Right kidney (tissue), 1 donor: ENCODE data around the gene TSPAN31.

Experiments used
- DNase-seq: peaks from one replicate; pipeline ENCODE4 v3.0.0-alpha.2; 2016

Gene TSPAN31

DNA sequence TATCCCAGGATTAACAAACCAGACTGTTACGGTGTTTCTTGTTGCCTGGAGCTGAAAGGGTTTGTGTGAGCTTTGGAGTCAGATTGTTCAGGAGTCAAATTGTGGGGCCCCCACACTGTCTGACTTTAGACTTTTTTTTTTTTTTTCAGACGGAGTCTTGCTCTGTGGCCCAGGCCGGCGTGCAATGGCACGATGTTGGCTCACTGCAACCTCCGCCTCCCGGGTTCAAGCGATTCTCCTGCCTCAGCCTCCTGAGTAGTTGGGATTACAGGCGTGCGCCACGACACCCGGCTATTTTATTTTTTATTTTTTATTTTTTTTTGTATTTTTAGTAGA lies 38.6 kb downstream of the TSPAN31 start:
- no peak for DNase-seq

DNA sequence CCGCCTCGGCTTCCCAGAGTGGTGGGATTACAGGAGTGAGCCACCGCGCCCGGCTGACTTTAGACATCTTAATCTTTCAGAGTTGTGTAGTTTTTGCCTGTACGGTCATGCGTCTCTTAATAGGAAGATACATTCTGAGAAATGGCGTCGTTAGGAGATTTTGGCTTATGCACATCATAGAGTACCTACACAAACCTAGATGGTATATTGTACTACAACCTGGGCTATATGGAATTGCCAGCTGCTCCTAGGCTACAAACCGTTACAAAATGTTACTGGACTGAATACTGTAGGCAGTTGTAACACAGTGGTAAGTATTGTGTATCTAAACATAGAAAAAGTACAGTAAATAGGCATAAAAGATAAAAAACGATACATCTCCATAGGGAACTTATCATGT lies 39.0 kb downstream of the TSPAN31 start:
- no peak for DNase-seq

DNA sequence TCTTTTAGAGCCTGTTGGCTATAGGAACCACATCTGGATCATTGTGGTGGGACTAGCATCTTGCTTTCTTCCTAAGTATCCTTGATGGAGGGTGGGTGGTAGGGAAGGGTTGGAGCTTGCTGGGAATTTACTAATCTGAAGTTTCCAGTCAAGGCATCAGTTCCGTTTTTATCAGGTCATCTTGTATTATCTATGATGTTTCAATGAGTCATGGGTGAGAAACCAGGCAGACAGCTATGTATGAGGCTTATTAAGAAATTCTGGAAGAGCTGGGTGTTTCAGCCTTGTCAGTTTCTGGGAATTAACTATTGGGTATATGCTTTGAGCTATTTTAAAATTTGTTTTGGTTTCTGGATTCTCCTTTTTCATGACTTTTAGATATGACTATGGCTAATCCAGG lies 49.1 kb downstream of the TSPAN31 start:
- DNase-seq = no peak

DNA sequence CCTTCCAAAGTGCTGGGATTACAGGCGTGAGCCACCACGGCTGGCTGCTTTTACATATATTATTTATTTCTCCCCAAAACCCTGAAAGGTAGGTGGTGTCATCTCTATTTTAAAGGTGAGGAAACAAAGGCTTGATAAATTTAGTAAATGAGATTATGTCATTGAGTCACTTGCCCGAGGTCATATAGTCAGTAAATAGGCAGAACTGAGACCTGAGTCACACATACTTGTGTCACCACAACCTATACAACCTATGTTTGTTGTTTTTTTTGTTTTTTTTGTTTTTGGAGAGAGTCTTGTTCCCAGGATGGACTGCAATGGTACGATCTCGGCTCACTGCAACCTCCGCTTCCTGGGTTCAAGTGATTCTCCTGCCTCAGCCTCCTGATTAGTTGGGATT lies 50.5 kb downstream of the TSPAN31 start:
- DNase-seq = no peak

DNA sequence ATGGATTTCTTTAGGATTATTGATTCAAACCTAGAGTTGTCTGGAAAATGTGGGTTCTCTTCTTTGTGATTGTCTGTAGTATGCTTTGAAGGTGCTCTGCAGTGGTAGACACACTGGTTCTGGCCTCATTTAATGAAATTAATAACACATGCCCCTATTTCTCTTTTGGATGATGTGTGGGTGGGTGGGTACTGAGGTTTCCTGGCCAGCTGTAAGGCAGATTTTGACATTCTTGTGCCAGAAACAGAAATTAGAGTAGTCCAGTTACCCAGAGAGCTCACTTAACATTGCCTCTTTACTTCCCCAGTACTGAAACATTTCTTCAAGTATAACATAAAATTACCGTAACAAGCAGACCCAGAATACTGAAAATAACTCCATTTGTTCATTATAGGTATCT lies 52.2 kb downstream of the TSPAN31 start:
- DNase-seq = no peak

DNA sequence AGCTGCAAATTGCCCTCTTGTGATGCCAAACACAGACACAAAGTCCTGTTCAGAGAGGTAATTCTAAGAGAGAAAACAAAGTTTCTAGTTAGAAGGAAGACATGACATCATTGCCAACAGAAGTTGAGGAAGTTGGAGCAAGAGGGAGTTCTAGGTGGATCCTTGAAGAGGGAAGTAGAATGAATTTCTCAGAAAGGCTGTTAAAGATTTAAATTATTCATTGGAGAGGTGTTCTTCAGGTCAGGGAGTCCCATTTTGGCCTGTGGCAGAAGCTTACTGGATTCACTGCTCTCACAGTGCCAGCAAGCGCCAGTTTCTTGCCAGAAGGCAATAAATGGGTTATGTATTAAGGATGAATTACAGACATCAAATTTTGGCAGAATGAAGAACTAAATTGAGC lies 53.1 kb downstream of the TSPAN31 start:
- DNase-seq = no peak
